CMK (cell line): Measurements from ENCODE around the gene UROC1.

Source experiments
- DNase-seq: peaks from one replicate; pipeline ENCODE4 v3.0.0-alpha.2; 2010; ENCODE audit warnings: low read depth

The UROC1 gene

DNA sequence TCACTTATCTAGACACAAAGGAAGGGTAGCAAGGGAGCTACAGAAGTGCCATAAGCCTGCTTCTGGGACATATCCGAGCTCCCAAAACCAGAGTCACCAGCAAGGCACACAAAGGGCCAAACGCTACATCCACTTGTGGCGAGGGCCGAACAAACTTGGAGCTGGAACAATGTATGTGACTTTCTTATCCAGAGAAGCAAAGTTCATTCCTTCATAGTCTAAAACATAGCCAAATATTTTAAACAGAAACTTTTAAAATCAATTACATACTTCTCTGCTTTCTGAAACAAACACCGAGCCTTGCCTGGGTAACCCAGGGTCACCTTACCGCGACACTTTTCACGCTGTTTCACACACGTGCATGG, 57.8 kb downstream of the UROC1 start:
- DNase-seq = no peak

DNA sequence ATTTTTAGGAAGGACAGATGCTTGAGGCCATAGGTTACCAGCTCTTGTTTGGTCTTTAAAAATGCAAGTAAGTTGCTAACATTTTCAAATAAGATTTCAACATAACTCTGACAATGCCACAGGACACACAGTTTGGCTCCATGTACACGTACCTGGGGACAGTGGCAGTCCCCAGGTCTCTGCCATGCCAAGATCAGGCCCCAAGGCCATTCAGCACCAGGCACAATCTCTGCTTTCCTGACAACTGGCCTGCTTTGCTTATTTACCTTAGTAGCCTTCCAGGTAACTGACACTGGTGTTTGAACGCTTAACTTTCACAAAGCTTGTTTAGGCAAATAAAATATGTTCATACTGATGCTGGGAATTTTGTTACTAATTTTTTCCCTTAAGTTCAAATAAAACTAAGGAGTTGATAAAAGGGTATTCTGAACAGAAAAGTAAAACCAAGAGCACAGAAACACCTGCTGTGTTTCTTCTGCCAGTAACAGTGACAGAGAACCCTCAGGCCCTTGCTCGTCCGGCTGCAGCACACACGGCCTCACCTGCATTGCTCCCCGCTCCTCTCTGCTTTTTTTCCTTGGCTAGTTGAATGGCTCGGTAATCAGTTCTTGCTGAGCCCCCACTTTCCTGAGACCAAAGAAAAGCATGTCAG, 58.3 kb downstream of the UROC1 start:
- DNase-seq = no peak

DNA sequence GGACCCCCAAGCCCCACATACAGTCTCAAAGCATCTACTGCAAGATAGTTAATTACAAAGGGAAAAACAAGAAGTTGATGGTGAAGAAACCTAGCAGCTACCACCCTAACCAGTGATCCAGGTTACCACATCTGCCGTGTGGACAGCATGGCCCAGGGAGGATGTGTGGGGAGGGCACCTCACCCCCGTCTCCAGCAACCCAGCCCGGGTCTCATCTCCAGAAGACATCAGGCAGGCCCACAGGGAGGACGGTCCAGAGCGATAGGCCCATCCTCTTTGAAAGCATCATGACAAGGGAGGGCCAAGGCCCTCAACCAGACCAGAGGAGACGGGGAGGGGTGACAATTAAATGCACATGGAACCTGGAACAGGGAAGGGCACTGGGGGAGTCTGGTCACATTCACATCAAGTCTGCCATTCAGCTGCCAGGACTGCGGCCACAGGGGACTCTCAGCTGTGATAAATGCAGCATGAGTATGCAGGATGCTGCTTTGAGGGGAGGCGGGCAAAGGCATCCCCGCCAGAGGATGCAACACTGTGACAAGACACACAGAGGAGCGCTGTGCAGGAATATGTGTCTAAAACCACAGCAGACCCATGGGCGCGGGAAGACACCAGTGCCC, 60.7 kb downstream of the UROC1 start:
- DNase-seq = no peak

DNA sequence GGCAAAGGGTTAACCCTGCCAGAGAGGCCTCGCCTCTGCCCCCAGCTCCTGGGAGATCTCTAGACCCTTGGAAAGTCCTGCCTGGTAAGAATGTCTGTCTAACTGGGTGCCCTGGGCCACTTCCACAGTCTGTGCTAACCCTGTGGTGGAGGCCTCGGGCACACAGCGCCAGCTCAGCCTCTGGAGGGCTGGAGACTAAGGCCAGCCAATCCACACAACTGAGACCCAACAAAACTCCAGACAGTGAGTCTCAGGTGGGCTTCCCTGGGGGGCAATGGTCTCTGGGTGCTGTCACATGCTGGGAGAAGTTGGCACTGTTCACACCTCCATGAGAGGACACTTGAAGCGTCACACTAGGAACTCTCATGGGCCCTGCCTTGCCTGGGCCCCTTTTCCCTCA, 61.4 kb downstream of the UROC1 start:
- no peak for DNase-seq

DNA sequence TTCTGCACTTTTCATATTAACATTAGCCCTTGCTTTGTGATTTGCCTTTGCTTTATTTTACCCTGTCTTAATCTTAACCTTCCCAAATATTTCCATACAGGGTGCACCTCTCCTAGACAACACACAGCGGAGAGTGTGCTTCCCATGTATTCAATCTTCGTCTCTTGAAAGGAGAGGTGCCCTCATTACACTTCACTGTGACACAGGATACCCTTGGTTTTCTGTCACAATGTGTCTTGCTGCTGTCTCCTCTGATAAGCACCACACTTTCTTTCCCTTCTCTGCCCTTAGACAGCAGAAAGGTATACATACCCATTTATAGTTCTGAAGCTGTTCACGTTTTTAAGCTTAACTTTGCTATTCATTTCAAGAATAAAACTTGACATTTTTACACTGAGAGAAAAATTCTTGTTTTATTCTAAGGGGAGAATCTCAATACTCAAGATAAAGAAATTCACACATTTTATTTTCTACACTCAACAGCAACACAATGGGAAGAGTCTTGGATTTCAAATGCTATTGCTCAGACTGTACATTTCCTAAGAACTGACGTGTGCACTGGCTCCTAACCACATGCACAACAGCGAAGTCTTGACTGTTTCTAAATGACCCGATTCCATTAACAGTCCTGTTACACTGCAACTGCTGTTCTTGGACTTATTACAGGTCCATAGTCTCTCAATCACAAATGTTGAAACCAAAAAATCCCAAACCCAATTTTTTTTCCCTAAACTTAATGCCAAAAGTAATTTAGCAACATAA, 63.0 kb downstream of the UROC1 start:
- DNase-seq = no peak

DNA sequence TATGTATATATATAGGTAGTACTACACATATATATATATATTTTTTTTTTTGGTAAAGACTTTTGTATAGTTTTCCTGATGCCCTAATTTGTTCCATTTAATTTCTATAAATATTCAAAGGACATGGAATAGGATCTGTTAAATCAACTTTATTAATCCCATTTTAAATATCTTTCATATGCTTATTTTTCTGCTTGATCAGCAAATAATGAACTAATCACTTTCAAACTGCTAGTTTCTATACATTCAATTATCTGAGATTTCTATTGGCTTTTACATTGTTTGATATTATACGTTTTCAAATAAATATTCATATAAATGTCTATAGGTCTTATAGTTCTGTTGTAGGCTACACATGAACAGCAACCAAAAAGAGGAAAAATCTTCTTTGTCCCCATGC, 63.5 kb downstream of the UROC1 start:
- no peak for DNase-seq

DNA sequence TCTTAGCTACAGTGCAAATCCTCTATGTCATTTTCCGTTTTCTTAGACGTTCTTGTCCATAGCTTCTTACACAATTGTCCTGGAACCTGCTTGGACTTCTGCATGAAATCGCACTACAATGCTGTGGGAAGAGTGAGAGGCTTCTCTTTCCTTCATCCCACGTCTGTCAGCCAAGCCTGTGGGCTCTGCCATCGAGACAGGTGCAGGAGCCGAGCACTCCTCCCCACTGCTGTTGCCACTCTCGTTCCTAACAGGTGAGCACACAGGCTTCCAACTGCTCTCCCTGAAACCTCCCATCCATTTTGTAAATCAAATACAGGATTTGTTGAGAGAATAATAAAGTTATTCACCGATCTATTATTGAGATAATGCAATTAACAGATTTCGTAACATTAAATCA, 65.4 kb downstream of the UROC1 start:
- no peak for DNase-seq

DNA sequence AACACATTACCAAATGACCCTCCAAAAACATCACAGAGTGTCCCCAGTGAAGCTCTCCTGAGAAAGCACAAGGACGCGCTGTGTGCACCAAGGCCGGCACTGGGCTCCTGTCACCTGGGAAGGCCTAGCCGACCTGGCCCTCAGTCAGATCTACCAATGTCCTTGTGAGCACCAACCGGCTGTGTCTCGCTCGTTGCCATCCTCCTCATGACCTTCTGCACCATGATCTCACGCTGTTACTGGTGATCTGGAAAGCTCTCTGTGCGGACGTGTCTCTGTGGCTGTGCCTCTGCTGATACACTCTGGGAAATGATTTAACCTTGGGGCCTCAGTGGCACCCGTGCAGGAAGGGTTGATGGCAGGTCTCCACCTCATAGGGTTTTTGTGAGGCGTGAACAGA, 66.1 kb downstream of the UROC1 start:
- no peak for DNase-seq

DNA sequence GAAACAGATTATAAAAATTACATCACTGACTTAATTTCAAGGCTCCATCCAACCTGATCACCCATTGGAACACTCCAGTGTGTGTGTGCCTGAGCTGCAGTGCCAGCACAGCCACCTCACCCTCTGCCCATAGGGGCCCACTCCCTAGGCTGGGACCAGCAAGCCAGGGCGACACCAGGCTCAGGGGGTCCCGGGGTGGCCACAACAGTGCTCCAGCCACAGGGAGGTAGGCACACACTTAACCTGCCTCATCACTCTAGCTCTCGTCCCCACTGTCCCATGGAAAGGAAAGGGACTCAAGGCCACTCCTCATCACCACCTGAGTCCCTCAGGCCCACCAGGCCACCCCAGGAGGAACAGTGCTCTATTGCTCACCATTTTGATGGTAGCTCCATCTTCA, 66.8 kb downstream of the UROC1 start:
- no peak for DNase-seq

DNA sequence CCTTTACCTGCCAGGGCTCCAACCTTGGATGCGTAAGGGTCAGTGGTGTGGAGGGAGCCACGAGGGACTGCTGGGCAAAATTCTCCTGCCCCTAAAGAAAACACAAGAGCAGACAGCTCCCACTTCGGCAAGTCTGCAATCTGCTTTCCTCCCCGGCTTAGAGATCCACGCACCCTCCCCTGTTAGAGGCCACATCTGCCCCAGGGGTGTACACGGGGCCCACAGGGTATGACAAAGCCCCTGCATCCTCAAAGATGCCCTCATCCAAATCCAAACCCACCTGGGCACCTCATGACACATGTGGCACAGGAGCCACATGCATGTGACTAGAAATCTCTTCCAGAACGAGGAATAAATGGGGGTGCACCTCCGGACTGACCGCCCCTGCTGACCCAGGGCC, 67.4 kb downstream of the UROC1 start:
- no peak for DNase-seq

DNA sequence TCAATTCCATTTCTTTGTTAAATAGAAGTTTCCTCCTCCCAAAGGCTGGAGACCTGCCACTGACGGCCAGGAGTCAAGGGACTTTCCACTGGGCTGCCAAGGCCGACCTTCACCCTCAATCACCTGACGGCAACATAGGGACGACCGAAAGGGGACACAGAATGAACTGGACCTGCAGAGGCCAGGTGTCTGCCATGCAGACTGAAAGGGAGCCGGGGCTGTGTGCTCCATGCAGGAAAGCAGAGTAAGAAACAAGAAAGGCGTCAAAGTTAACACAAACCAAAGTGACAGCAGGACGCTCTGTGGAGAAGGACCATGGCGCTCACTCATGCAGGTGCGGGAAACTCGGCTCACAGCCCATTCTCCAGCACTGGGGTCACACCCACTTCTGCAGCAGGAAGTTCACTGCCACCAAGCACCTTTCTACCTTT, 67.9 kb downstream of the UROC1 start:
- no peak for DNase-seq

DNA sequence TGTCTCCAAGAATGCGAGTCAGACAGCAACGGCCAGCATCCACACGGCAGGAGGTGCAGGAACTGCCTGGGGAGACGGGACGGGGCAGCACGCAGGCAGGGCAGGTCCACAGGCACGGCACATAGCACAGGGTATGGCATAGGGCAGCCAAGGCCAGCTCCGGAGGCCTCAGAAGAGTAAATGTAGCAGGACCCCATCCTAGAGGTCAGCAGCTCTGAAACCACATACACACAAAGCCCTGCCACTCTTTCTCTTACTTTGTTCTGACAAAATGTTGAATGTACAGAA, 68.7 kb downstream of the UROC1 start:
- DNase-seq = no peak

DNA sequence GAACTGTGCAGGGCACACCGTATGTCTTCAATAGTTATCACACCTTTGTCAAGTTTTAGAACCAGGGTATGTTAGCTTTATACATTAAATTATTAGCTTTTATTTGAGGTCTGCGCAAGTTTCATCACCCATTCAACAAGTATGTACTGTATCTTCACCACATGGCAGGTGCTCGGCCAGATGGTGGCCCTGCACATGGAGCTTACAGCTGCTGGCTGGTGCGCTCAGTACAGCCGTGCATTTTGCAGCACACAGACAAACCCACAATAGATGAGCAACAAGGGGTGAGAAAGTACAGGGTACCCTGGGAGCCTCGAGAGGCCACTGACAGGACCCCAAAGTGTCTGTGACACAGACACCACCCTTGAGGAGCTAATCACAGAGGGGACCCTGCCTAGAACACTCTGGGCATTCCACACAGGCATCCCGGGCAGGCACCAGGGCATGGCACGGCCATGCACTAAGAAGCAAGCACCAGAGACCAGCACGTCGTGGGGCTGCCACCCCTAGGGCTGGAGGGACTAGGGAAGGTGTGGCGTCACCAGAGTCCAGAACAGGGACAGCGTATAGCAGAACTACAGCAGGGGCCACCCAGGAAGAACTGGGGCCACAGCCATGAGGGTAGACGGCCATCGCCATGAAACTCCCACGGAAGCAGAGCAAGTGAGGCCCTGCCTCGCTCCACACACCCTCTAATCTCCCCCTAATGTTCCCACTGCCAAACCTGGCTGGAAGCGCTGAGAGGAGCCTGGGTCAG, 69.3 kb downstream of the UROC1 start:
- DNase-seq = no peak

DNA sequence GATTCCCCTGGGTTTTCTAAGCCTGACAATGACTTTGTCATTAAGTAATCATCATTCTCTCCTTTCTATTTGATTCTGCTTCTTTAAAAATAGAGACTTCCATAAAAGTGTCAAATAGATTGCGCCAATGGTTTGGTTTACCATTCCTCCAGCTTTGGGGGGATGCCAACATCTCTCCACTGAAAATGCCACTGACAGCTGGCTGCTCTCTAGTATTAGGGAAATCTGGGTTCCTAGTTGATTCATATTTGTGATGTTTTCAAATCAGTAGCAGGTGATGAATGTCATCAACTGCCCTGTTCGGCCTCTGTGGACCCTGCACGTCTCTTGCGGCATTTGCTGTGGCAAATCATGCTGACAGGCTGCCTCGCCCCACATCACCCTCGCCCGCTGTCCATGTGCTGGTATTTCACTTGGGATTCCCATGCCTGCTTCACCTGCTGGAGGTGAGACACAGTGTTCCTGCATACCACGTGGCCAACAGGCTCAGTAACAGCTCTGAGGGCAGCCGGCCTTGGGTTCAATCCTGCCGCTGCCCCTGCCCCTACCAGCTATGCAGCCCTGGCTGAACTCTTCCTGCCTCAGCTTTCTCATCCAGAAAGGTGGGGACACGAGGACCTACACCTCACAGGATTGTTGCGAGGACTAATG, 70.0 kb downstream of the UROC1 start:
- no peak for DNase-seq

DNA sequence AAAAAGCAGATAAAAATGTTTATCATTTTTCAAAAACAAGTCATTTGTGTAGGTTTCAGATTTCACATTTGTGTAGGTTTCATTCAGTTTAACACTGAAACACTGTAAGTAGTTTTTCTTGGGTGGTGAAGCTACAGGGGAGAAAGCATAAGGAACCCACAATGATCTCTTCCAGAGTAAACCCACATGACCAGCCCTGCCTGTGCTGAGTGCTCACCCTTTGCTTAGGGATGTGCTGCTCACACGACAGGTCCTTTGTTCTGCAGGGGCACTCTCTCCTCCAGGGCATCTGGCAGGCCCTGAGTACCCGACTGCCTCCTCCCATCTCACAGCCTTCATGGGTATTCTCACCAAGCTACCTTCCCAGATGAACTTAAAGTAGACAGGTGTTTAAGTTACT, 70.8 kb downstream of the UROC1 start:
- DNase-seq = no peak

DNA sequence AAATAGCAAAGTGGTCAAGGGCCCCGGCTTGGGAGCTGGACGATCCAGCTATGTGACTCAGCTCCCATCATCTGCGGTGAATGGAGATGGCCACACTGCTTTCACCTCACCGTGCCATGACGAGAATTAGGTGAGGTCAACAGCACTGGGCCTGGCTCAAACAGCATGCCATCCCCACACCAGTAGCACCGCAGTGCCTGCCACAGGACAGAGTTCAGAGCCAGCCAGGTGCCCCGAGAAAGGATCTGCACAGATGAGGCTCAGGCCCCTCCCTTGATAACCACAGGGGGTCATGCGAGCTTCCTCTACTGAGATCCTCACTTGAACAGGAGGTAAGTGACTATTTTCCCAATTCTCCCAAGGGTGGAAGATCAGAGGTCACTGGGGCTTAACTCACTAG, 71.3 kb downstream of the UROC1 start:
- no peak for DNase-seq

DNA sequence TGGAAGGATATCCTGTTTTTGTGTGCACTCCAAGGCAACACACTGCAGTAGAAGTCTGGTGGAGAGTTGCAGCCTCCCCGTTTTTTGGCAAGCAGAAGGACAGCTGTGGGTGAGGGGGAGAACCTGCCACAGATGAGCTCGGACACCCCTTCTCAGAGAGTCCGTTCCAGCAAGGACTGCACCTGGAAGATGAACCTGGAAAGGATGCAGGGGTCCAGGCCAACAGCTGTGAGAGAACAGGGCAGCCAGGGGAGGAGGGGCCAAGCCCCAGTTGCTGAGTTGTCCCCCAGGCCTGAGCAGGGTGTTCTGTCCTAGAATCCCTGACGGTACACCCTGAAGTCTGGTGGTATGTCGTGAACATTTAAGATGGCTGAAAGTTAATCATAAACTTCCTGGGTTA, 72.1 kb downstream of the UROC1 start:
- no peak for DNase-seq

DNA sequence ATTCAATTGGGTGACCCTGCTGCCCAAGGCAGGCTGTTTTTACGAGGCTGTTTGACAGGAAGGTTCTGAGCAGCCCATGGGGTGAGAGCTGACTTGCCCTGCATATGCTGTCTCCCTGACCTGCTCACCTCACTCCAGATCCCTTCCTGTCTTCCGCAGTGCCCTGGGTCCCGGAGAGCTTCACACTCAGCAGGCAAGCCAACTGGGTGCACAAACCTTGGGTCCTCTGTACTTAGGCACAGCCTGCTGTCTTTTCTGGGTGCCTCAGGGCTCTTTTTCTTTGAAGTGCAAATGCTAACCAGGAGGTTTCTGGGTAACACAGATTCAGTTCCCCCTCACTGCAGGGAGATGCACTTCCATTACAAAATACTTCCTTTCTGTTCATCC, 74.7 kb downstream of the UROC1 start:
- no peak for DNase-seq

DNA sequence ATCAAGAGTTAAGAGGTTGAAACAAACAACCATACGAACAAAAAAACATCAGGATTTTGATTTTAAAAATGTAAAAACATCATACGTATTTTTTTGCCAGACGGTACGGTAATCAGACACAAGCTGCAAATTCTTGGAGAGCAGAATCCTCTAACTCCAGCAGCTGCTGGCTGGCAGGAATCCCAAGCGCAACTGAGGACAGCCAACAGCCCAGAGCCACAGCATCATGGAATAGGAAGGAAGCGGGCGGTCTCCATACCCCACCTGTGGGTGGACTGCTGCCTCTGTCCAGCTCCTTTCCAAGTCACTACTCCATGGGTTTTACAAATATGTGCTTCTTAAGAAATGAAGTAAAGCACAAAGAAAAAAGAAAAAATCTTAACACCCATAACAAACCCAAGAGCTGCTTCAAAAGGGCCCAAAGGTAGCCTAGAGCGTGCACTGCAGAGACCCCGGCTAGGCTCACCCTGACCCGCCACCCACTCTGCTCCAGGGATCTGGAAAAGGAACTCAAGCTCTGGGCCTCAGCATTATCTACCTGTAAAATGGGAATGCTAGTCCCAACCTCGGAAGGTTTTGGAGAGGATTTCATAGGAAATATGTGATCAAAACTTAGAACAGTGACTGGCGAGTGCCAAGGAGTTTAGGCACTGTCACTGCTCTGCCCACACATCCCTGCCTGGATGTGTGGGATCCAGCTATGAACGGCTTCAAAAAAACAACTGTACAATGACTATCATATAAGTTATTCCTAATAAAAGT, 75.3 kb downstream of the UROC1 start:
- DNase-seq = no peak

DNA sequence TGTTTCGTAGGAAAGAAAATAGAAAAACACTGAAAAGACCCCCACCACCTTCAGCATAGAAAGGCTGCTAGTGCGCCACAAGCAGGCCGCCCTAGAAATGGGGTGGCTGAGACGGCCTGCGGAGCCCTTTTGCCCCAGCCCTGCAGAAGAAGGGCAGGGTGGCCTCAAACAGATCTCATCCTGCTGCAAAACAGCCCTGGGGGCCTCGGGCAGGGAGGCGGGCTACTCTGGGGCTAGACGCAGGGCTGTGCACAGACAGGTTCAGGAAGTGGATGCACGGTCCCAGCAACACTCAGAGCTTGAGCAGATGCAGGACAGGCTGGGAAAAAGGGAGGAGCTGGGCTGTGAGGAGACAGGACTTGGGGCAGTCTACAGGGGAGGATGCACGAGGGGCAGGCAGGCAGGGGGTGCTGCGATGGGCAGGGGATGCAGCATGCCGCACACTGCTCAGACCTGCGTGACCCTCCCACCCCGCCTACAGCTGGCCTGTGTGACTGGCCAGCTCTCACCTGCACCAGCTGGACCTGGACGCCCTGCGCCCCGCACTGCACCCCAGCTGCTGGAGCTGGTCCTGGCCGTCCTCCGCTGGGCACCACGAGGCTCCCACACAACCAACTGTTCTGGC, 76.2 kb downstream of the UROC1 start:
- DNase-seq = no peak

DNA sequence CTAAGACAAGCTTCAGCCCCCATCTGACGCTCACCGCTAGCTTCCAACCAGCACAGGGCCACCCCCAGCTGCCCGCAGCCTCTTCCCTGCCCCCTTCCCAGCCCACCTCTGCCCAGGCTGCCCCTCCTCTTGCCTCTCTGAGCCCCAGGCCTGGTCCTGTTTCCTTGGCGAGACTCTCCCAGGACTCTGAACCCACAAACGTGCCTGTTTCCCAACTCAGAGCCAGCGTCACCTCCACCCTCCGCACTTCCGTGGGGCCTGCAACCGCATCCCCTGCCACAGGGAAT, 76.9 kb downstream of the UROC1 start:
- DNase-seq = no peak
